Measurements from ENCODE around the gene RHO.

The RHO gene

GRCh38 chr3:129581623-129582022 lies 53.2 kb downstream of the RHO start:
- no peaks in the 10 kb centered on the region for H3K36me3 ChIP-seq (ENCODE audit: insufficient read depth, low read length)
- TF ChIP-seq EZH2 (IDR thresholded peaks at IDR 0.05; ENCODE audit: borderline replicate concordance, low read length) (no peak), CTCF (IDR thresholded peaks at IDR 0.05; ENCODE audit: low read length) (no peak)
- no peaks in the 10 kb centered on the region for H3K79me2 ChIP-seq (ENCODE audit: insufficient read depth, low read length)
- no peaks in the 10 kb centered on the region for H4K20me1 ChIP-seq (ENCODE audit: insufficient read depth, low read length)
- no peaks in the 10 kb centered on the region for H3K27me3 ChIP-seq (ENCODE audit: insufficient read depth, low read length)
- peaks cover 23% of the 10 kb centered on the region for H3K4me1 ChIP-seq (ENCODE audit: insufficient read depth, low read length, severe bottlenecking)
- no peak overlapping the region for H3K4me3 ChIP-seq (ENCODE audit: low read depth, low read length, poor library complexity, severe bottlenecking)
- H3K27ac ChIP-seq (ENCODE audit: low read depth, low read length, poor library complexity, severe bottlenecking): no peak overlapping the region
- no peak overlapping the region for H2AFZ ChIP-seq (ENCODE audit: low read length)
- no peaks in the 10 kb centered on the region for H3K9me2 ChIP-seq (ENCODE audit: low read depth, low read length)
- no peak overlapping the region for H3K9ac ChIP-seq (ENCODE audit: low read length)
- no peak overlapping the region for H3K4me2 ChIP-seq (ENCODE audit: low read length)
- H3F3A ChIP-seq (ENCODE audit: insufficient read depth, low read length): no peaks in the 10 kb centered on the region
- no peaks in the 10 kb centered on the region for H3K9me3 ChIP-seq (ENCODE audit: low read length)

- Histone ChIP-seq H3K27ac (ENCODE audit: low read depth, low read length, poor library complexity, severe bottlenecking) (no peak overlapping the region), H3K27me3 (ENCODE audit: insufficient read depth, low read length) (no peaks in the 10 kb centered on the region), H3K9ac (ENCODE audit: low read length) (no peak overlapping the region), H3K79me2 (ENCODE audit: insufficient read depth, low read length) (no peaks in the 10 kb centered on the region), H3K4me2 (ENCODE audit: low read length) (no peak overlapping the region), H3K36me3 (ENCODE audit: insufficient read depth, low read length) (no peaks in the 10 kb centered on the region), H3K4me1 (ENCODE audit: insufficient read depth, low read length, severe bottlenecking) (peaks cover 11% of the 10 kb centered on the region), H3K9me3 (ENCODE audit: low read length) (no peaks in the 10 kb centered on the region), H4K20me1 (ENCODE audit: insufficient read depth, low read length) (no peaks in the 10 kb centered on the region), H2AFZ (ENCODE audit: low read length) (no peak overlapping the region), H3K4me3 (ENCODE audit: low read depth, low read length, poor library complexity, severe bottlenecking) (no peak overlapping the region), H3F3A (ENCODE audit: insufficient read depth, low read length) (no peaks in the 10 kb centered on the region), H3K9me2 (ENCODE audit: low read depth, low read length) (no peaks in the 10 kb centered on the region)
- TF ChIP-seq CTCF (IDR thresholded peaks at IDR 0.05; ENCODE audit: low read length): no peak
- TF ChIP-seq EZH2 (IDR thresholded peaks at IDR 0.05; ENCODE audit: borderline replicate concordance, low read length): no peak
Observed at GRCh38 chr3:129582799-129583198, 54.4 kb downstream of the RHO start.

- no peaks in the 10 kb centered on the region for H3K9me2 ChIP-seq (ENCODE audit: low read depth, low read length)
- no peaks in the 10 kb centered on the region for H4K20me1 ChIP-seq (ENCODE audit: insufficient read depth, low read length)
- no peak overlapping the region for H3K4me2 ChIP-seq (ENCODE audit: low read length)
- H3K27me3 ChIP-seq (ENCODE audit: insufficient read depth, low read length): no peaks in the 10 kb centered on the region
- no peak overlapping the region for H3K27ac ChIP-seq (ENCODE audit: low read depth, low read length, poor library complexity, severe bottlenecking)
- no peaks in the 10 kb centered on the region for H3F3A ChIP-seq (ENCODE audit: insufficient read depth, low read length)
- H3K9me3 ChIP-seq (ENCODE audit: low read length): no peaks in the 10 kb centered on the region
- H3K4me3 ChIP-seq (ENCODE audit: low read depth, low read length, poor library complexity, severe bottlenecking): no peak overlapping the region
- H2AFZ ChIP-seq (ENCODE audit: low read length): no peak overlapping the region
- H3K36me3 ChIP-seq (ENCODE audit: insufficient read depth, low read length): no peaks in the 10 kb centered on the region
- no peaks in the 10 kb centered on the region for H3K79me2 ChIP-seq (ENCODE audit: insufficient read depth, low read length)
- TF ChIP-seq CTCF (IDR thresholded peaks at IDR 0.05; ENCODE audit: low read length) (no peak), EZH2 (IDR thresholded peaks at IDR 0.05; ENCODE audit: borderline replicate concordance, low read length) (no peak)
- peaks cover 6% of the 10 kb centered on the region for H3K4me1 ChIP-seq (ENCODE audit: insufficient read depth, low read length, severe bottlenecking)
- no peak overlapping the region for H3K9ac ChIP-seq (ENCODE audit: low read length)
Observed at GRCh38 chr3:129583289-129583688, 54.9 kb downstream of the RHO start.
